H1 (cell line): ENCODE data around the gene EEF2. TPM values are rescaled to one million over a fixed set of nuclear protein-coding genes. Genes with fewer than 3 reads are reported as not detected.

Experiments
- CTCF ChIA-PET: fragments of 300-600 bp; sonication (Branson Sonifier 250); formaldehyde crosslinking; loops from one replicate; lab custom pipeline; 2021; ENCODE audit not compliant: partially characterized antibody; lab: Charles Lee
- POLR2A ChIA-PET: fragments of 300-600 bp; sonication (Branson Sonifier 250); formaldehyde crosslinking; loops from one replicate; lab custom pipeline; 2021; ENCODE audit warnings: inconsistent platforms; ENCODE audit not compliant: partially characterized antibody; lab: Charles Lee
- DNase-seq, 2 experiments: peaks; one replicate each; pipeline versions ENCODE4 v3.0.0 to v3.0.0-alpha.2; 2010 to 2022; ENCODE audit warnings: low spot score in 2 of 2, low read depth in 1 of 2, mixed read lengths in 1 of 2
- FAIRE-seq: peaks from 2 replicates; lab custom pipeline; 2011; peaks lifted over from hg19 to GRCh38; lab: Jason Lieb, UNC
- H2AFZ ChIP-seq: 2 replicates; pipeline ENCODE4 v1.8.1; 2012; ENCODE audit warnings: low read length, inconsistent platforms
- H2AK5ac ChIP-seq: 2 replicates; pipeline ENCODE4 v1.6.1; 2013; ENCODE audit warnings: low read depth, low read length
- H2BK120ac ChIP-seq: replicated peaks from 2 replicates; pipeline ENCODE3; 2013; ENCODE audit warnings: low read depth, low read length, inconsistent platforms
- H2BK12ac ChIP-seq: 2 replicates; pipeline ENCODE4 v1.6.1; 2013; ENCODE audit warnings: low read depth, low read length
- H2BK15ac ChIP-seq: 2 replicates; pipeline ENCODE4 v1.6.1; 2013; ENCODE audit warnings: low read length
- H2BK20ac ChIP-seq: 2 replicates; pipeline ENCODE4 v1.6.1; 2013; ENCODE audit warnings: low read length
- H2BK5ac ChIP-seq: 2 replicates; pipeline ENCODE4 v1.6.1; 2013; ENCODE audit warnings: low read depth, low read length
- H3K14ac ChIP-seq: 2 replicates; pipeline ENCODE4 v1.6.1; 2013; ENCODE audit warnings: inconsistent platforms; ENCODE audit not compliant: insufficient read length
- H3K18ac ChIP-seq: 2 replicates; pipeline ENCODE4 v1.6.1; 2013; ENCODE audit warnings: low read length; ENCODE audit errors: extremely low read depth
- H3K23ac ChIP-seq: 2 replicates; pipeline ENCODE4 v1.6.1; 2013; ENCODE audit warnings: inconsistent platforms; ENCODE audit not compliant: insufficient read length
- H3K23me2 ChIP-seq: 2 replicates; pipeline ENCODE4 v1.6.1; 2013; ENCODE audit warnings: low read depth, low read length
- H3K27ac ChIP-seq: 2 replicates; pipeline ENCODE4 v1.6.1; 2011; ENCODE audit warnings: low read depth, low read length, inconsistent platforms
- H3K27me3 ChIP-seq, 4 experiments: replicated peaks in 1 of 4; 1 replicate in 1 of 4; 2 replicates in 3 of 4; pipeline versions ENCODE4 v1.6.1 to v1.8.1; 2011 to 2013; ENCODE audit warnings: low read length in 3 of 4, mild to moderate bottlenecking in 3 of 4, inconsistent platforms in 2 of 4, mixed read lengths in 2 of 4, moderate library complexity in 1 of 4; ENCODE audit not compliant: control insufficient read depth in 3 of 4, insufficient read depth in 3 of 4; ENCODE audit errors: extremely low read depth in 1 of 4
- H3K36me3 ChIP-seq, 4 experiments: 2 replicates each; pipeline versions ENCODE4 v1.6.1 to v1.8.1; 2011 to 2013; ENCODE audit warnings: mild to moderate bottlenecking in 4 of 4, low read length in 3 of 4, moderate library complexity in 2 of 4, control low read depth in 1 of 4, inconsistent platforms in 1 of 4; ENCODE audit not compliant: insufficient read depth in 4 of 4, control insufficient read depth in 2 of 4
- H3K4ac ChIP-seq: replicated peaks from 2 replicates; pipeline ENCODE3; 2013; ENCODE audit warnings: low read length, low read depth, mixed read lengths, inconsistent platforms; ENCODE audit not compliant: insufficient read length
- H3K4me1 ChIP-seq, 4 experiments: replicated peaks in 1 of 4; 1 replicate in 1 of 4; 2 replicates in 3 of 4; pipeline versions ENCODE4 v1.6.1 to v1.8.1; 2011 to 2013; ENCODE audit warnings: low read length in 3 of 4, inconsistent platforms in 2 of 4, mixed read lengths in 1 of 4; ENCODE audit not compliant: insufficient read depth in 4 of 4, control insufficient read depth in 3 of 4
- H3K4me2 ChIP-seq, 2 experiments: 2 replicates each; pipeline versions ENCODE4 v1.6.1 to v1.8.1; 2011 to 2013; ENCODE audit warnings: low read depth in 2 of 2, low read length in 2 of 2, control low read depth in 1 of 2, inconsistent platforms in 1 of 2, mild to moderate bottlenecking in 1 of 2; ENCODE audit not compliant: insufficient read depth in 1 of 2
- H3K4me3 ChIP-seq, 4 experiments: fragments of 200-600, 300-600 bp in 1 of 4; sonication (generic), shearing (Covaris generic), sonication (Bioruptor Twin) in 1 of 4; 2 replicates each; pipeline versions ENCODE4 v1.5.1 to v1.8.1; 2011 to 2016; ENCODE audit warnings: low read length in 4 of 4, low read depth in 3 of 4, control low read depth in 2 of 4, inconsistent platforms in 2 of 4, mild to moderate bottlenecking in 2 of 4, mixed read lengths in 1 of 4, moderate library complexity in 1 of 4; ENCODE audit not compliant: insufficient read depth in 2 of 4; ENCODE audit errors: extremely low read depth in 1 of 4
- H3K56ac ChIP-seq: replicated peaks from 2 replicates; pipeline ENCODE3; 2013; ENCODE audit warnings: low read depth, mild to moderate bottlenecking, mixed read lengths, low read length, inconsistent platforms; ENCODE audit not compliant: insufficient read length
- H3K79me1 ChIP-seq: 2 replicates; pipeline ENCODE4 v1.6.1; 2013; ENCODE audit warnings: low read depth, low read length, control low read depth
- H3K79me2 ChIP-seq, 2 experiments: 2 replicates each; pipeline versions ENCODE4 v1.6.1 to v1.8.1; 2012 to 2013; ENCODE audit warnings: low read length in 2 of 2, mild to moderate bottlenecking in 2 of 2, inconsistent platforms in 1 of 2; ENCODE audit not compliant: insufficient read depth in 2 of 2, control insufficient read depth in 1 of 2
- H3K9ac ChIP-seq, 4 experiments: replicated peaks in 1 of 4; 1 replicate in 1 of 4; 2 replicates in 3 of 4; pipeline versions ENCODE4 v1.6.1 to v1.8.1; 2011 to 2013; ENCODE audit warnings: low read depth in 3 of 4, low read length in 3 of 4, control low read depth in 2 of 4, mild to moderate bottlenecking in 2 of 4, moderate library complexity in 2 of 4, inconsistent platforms in 1 of 4; ENCODE audit errors: extremely low read depth in 1 of 4
- H3K9me3 ChIP-seq, 2 experiments: 2 replicates each; pipeline versions ENCODE4 v1.6.1 to v1.8.1; 2012 to 2013; ENCODE audit warnings: mild to moderate bottlenecking in 2 of 2, moderate library complexity in 2 of 2, control low read depth in 1 of 2, inconsistent platforms in 1 of 2, low read depth in 1 of 2, low read length in 1 of 2, mixed read lengths in 1 of 2; ENCODE audit not compliant: insufficient read depth in 2 of 2
- H4K20me1 ChIP-seq, 2 experiments: replicated peaks in 1 of 2; 2 replicates each; pipeline versions ENCODE3 to v1.8.1; 2011 to 2013; ENCODE audit warnings: inconsistent platforms in 2 of 2, low read length in 2 of 2, mild to moderate bottlenecking in 1 of 2; ENCODE audit not compliant: insufficient read depth in 2 of 2, control insufficient read depth in 1 of 2
- H4K5ac ChIP-seq: 2 replicates; pipeline ENCODE4 v1.6.1; 2013; ENCODE audit warnings: low read length, low read depth, mixed read lengths, inconsistent platforms; ENCODE audit not compliant: insufficient read length
- H4K8ac ChIP-seq: 2 replicates; pipeline ENCODE4 v1.8.0; 2013; ENCODE audit warnings: mild to moderate bottlenecking, moderate library complexity, low read length, inconsistent platforms; ENCODE audit not compliant: insufficient read depth; ENCODE audit errors: extremely low read depth
- H4K91ac ChIP-seq: replicated peaks from 2 replicates; pipeline ENCODE3; 2013; ENCODE audit warnings: low read length, mixed read lengths, inconsistent platforms; ENCODE audit not compliant: insufficient read length
- RBBP5 ChIP-seq: IDR thresholded peaks from 2 replicates; pipeline ENCODE4 v1.7.1; 2012; ENCODE audit warnings: low read depth, mild to moderate bottlenecking, inconsistent platforms, low read length, moderate library complexity, borderline replicate concordance
- WGBS, 2 experiments: shearing (Covaris generic) in 1 of 2; methylation state at CpG; one replicate each; pipeline versions ENCODE4 v1.1.6 to v1.1.7; 2013 to 2015; ENCODE audit warnings: low lambda C conversion rate in 2 of 2, mixed read lengths in 2 of 2, inconsistent platforms in 1 of 2, low coverage in 1 of 2, missing lambda C conversion rate in 1 of 2; ENCODE audit not compliant: insufficient replicate concordance in 2 of 2, insufficient coverage in 1 of 2, insufficient read length in 1 of 2; ENCODE audit errors: extremely low coverage in 1 of 2, missing lambda C conversion rate in 1 of 2; 5-methylcytosine and 5-hydroxymethylcytosine counted together
- polyA plus RNA-seq, 7 experiments: library from polyadenylated mRNA; depleted of rRNA in 3 of 7; stranded (reverse) in 5 of 7; unstranded in 2 of 7; fragments of >200 nt in 5 of 7; fragments of 200-250 nt in 2 of 7; gene quantifications; 1 replicate in 5 of 7; 2 replicates in 1 of 7; 4 replicates in 1 of 7; pipeline versions ENCODE4 v1.2.1 to v1.2.3, GENCODE V29; 2011 to 2013; ENCODE audit warnings: missing spikeins in 2 of 7, mixed read lengths in 2 of 7
- total RNA-seq: library from RNA; stranded (reverse); fragmentation: NEBNext Ultra II Directional; extraction: Animal tissue kit (Norgen Biotek cat#: 25700); gene quantifications from 2 replicates; pipeline ENCODE4 v1.2.1, GENCODE V29; 2021

The EEF2 gene
- total and polyA plus RNA-seq, 2 of the 8 experiments (the other 6 are each of a cell fraction or from before 2014, with no cell fraction given): 1,554 to 3,380 TPM

DNA sequence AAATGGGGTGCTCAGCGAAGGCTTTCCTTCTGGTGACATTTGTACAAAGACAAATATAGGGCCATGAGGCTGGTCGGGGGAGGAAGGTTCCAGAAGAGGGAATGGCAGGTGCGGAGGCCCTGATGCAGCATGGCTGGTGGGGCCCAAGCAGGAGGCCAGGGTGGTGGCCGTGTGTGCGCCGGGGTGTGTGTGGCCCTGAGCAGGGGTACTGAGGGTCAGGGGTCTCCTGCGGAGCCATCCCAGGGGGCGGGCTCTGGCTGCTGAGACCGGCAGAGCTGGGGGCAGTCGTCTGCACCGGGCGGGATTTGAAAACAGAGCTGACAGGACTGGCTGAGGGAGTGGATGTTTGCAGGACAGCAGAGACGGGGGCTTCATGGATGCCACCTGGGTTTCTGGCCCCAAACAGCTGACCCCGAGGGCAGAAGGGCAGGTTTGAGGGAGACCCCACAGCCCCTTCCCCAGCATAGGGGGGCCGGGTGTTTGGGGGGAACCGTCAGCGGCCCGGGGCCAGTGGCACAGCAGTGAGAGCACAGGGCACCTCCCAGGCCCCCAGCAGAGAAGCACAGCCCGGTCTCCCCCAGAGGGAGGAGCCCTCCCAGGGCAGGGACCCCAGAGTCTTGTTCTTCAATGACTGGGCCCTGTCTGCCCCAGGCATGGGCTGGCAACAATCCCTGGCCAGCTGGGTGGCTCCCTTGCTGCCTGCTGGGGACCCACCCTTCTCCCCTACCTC is 33.7 kb upstream of the EEF2 start:
- H4K8ac ChIP-seq: no peak overlapping the region
- H3K36me3 ChIP-seq: peaks cover 0 to 14% (median 2%) of the 10 kb centered on the region in 4 experiments; a peak in 4 of 8 replicates
- POLR2A ChIA-PET: interaction anchor here (0.7 to 2.0 kb wide), 4 partner anchors 9 to 44 kb away, joined by 3 to 7 read pairs (median 6); partner anchors contain the start of genes EEF2 and PIAS4
- H2BK15ac ChIP-seq: no peak overlapping the region
- H3K79me1 ChIP-seq: peaks cover 17% of the 10 kb centered on the region; the same call in 1 of the 2 replicates
- H2AK5ac ChIP-seq: no peak overlapping the region
- H4K91ac ChIP-seq: no peak overlapping the region
- peaks cover 0 to 3% (median 0%) of the 10 kb centered on the region in 4 experiments; a peak in 3 of 7 replicates for H3K4me1 ChIP-seq
- no peak for TF ChIP-seq RBBP5
- no peak overlapping the region for H2AFZ ChIP-seq
- no peak overlapping the region for H3K14ac ChIP-seq
- CTCF ChIA-PET: no interaction called here
- no peak overlapping the region for H2BK5ac ChIP-seq
- peaks cover 19 to 34% of the 10 kb centered on the region in 2 experiments for H4K20me1 ChIP-seq
- H4K5ac ChIP-seq: no peak overlapping the region
- no peak overlapping the region for H3K27ac ChIP-seq
- H3K27me3 ChIP-seq: no peaks in the 10 kb centered on the region
- no peak overlapping the region for H3K9ac ChIP-seq
- no peak overlapping the region for H2BK12ac ChIP-seq
- DNase-seq: no peak
- H3K9me3 ChIP-seq: no peaks in the 10 kb centered on the region
- H3K23ac ChIP-seq: no peak overlapping the region
- no peak for FAIRE-seq
- no peak overlapping the region for H3K4me3 ChIP-seq
- WGBS, 2 experiments: 94% methylated on average over 19 of the region's 19 CpGs; no CpG with 5 or more reads in 1 of the 2 experiments
- H3K18ac ChIP-seq: no peak overlapping the region
- H3K23me2 ChIP-seq: no peaks in the 10 kb centered on the region
- no peak overlapping the region for H2BK120ac ChIP-seq
- no peak overlapping the region for H3K4ac ChIP-seq
- H3K4me2 ChIP-seq: no peak overlapping the region
- H3K56ac ChIP-seq: no peak overlapping the region
- no peak overlapping the region for H2BK20ac ChIP-seq
- H3K79me2 ChIP-seq: peaks cover 4 to 61% of the 10 kb centered on the region in 2 experiments; a peak in 3 of 4 replicates
